ENCODE measurements around the gene PARD6B. TPM values are rescaled to one million over a fixed set of nuclear protein-coding genes. Genes with fewer than 3 reads are reported as not detected.
A peak's percentile ranks its signal among the peaks of the same experiment; 100 is the strongest.

Gene PARD6B
- total and polyA plus RNA-seq, 2 of the 13 experiments (the other 11 are each of a cell fraction or from before 2014, with no cell fraction given): 6.9 to 22.2 TPM

GRCh38 chr20:50794181-50794845, 62.9 kb downstream of the PARD6B start (continued):
- 0 out of 2 replicates have a peak, but pooled peaks have one; percentile 4 for TF ChIP-seq BRF2 (CRISPR knock-in tag; IDR thresholded peaks at IDR 0.05)
- no peak for TF ChIP-seq THAP11 (CRISPR knock-in tag; IDR thresholded peaks at IDR 0.05)
- TF ChIP-seq ZNF704 (CRISPR knock-in tag; IDR thresholded peaks at IDR 0.05; ENCODE audit: borderline replicate concordance): no peak
- no peak for TF ChIP-seq ZHX2 (IDR thresholded peaks at IDR 0.05; ENCODE audit: low read depth)
- TF ChIP-seq ZHX2 (CRISPR knock-in tag; IDR thresholded peaks at IDR 0.05; ENCODE audit: borderline replicate concordance): no peak
- TF ChIP-seq KDM3A (CRISPR knock-in tag; IDR thresholded peaks at IDR 0.05; ENCODE audit: low read depth): no peak
- TF ChIP-seq HMG20B (CRISPR knock-in tag; conservative IDR thresholded peaks at IDR 0.05): no peak

Measured in HepG2 (cell line).